ENCODE data around the gene TMEM106B. TPM values are rescaled to one million over a fixed set of nuclear protein-coding genes. Genes with fewer than 3 reads are reported as not detected.

The TMEM106B gene
- total and polyA plus RNA-seq, 2 of the 8 experiments (the other 6 are each of a cell fraction or from before 2014, with no cell fraction given) = 16.0 to 29.1 TPM

DNA sequence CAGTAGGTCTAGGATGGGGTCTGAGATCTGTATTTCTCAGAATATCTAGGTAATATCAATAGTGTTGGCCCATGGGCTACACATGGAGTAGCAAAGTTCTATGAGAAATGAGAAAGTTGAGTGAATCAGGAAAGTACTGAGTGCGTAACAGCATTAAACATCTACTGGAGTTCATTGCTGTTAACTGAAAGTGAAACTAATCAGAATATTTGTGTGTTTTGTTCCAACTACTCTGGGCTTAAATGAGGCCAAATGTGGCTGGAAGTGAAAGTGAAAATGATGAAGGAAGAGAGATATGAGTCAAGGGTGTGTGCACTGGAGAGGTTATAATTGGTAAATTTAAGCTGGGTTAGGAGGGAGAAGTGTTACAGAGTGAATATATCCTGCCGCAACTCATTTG is 46.5 kb downstream of the TMEM106B start:
- FAIRE-seq (no peak), DNase-seq (ENCODE audit: low read depth in 1 of 2, low spot score in 2 of 2) (no peak)
- 0 out of 2 replicates have a peak overlapping the region, but pooled peaks have one; percentile 49 for H2AFZ ChIP-seq (ENCODE audit: low read length)
- H4K8ac ChIP-seq (ENCODE audit: extremely low read depth, insufficient read depth, low read length) = no peak overlapping the region
- no peaks in the 10 kb centered on the region for H3K36me3 ChIP-seq (ENCODE audit: control insufficient read depth in 2 of 4, insufficient read depth in 4 of 4, low read length in 3 of 4)
- H3K56ac ChIP-seq (replicated peaks; ENCODE audit: insufficient read length, low read depth, low read length) = no peak overlapping the region
- POLR2A ChIA-PET (ENCODE audit: partially characterized antibody) = interaction anchor here (0.8 kb wide), 1 partner anchor 9 kb away, joined by 3 read pairs; no protein-coding TSS in a partner anchor
- H3K23ac ChIP-seq (ENCODE audit: insufficient read length) = no peak overlapping the region
- H3K14ac ChIP-seq (ENCODE audit: insufficient read length) = no peak overlapping the region
- CTCF ChIA-PET (ENCODE audit: partially characterized antibody) = interaction anchor here (2.7 kb wide), 1 partner anchor 13 kb away, joined by 6 read pairs; no protein-coding TSS in a partner anchor
- no peak overlapping the region for H2BK15ac ChIP-seq (ENCODE audit: low read length)
- H3K9me3 ChIP-seq (ENCODE audit: insufficient read depth in 2 of 2, low read depth in 1 of 2, low read length in 1 of 2) = no peaks in the 10 kb centered on the region; a peak in 1 of 4 replicates
- 89% methylated on average over 2 of the region's 2 CpGs; no CpG with 5 or more reads in 1 of the 2 experiments for WGBS, 2 experiments (ENCODE audit: extremely low coverage in 1 of 2, insufficient coverage in 1 of 2, insufficient read length in 1 of 2, insufficient replicate concordance in 2 of 2, low coverage in 1 of 2, low lambda C conversion rate in 2 of 2, missing lambda C conversion rate in 1 of 2)
- H4K91ac ChIP-seq (replicated peaks; ENCODE audit: insufficient read length, low read length) = no peak overlapping the region
- no peak overlapping the region for H3K4ac ChIP-seq (replicated peaks; ENCODE audit: insufficient read length, low read depth, low read length)
- no peak overlapping the region for H3K4me2 ChIP-seq (ENCODE audit: insufficient read depth in 1 of 2, low read depth in 2 of 2, low read length in 2 of 2)
- H3K4me1 ChIP-seq (replicated peaks in 1 of 4; ENCODE audit: control insufficient read depth in 3 of 4, insufficient read depth in 4 of 4, low read length in 3 of 4) = no peaks in the 10 kb centered on the region
- no peak overlapping the region for H2BK5ac ChIP-seq (ENCODE audit: low read depth, low read length)
- H2BK12ac ChIP-seq (ENCODE audit: low read depth, low read length) = no peak overlapping the region
- H3K79me2 ChIP-seq (ENCODE audit: control insufficient read depth in 1 of 2, insufficient read depth in 2 of 2, low read length in 2 of 2) = no peaks in the 10 kb centered on the region
- no peak overlapping the region for H3K27ac ChIP-seq (ENCODE audit: low read depth, low read length)
- H3K27me3 ChIP-seq (replicated peaks in 1 of 4; ENCODE audit: control insufficient read depth in 3 of 4, extremely low read depth in 1 of 4, insufficient read depth in 3 of 4, low read length in 3 of 4) = no peaks in the 10 kb centered on the region
- no peaks in the 10 kb centered on the region for H4K20me1 ChIP-seq (replicated peaks in 1 of 2; ENCODE audit: control insufficient read depth in 1 of 2, insufficient read depth in 2 of 2, low read length in 2 of 2)
- no peak overlapping the region for H3K9ac ChIP-seq (replicated peaks in 1 of 4; ENCODE audit: extremely low read depth in 1 of 4, low read depth in 3 of 4, low read length in 3 of 4)
- no peak overlapping the region for H2BK120ac ChIP-seq (replicated peaks; ENCODE audit: low read depth, low read length)
- no peaks in the 10 kb centered on the region for H3K23me2 ChIP-seq (ENCODE audit: low read depth, low read length)
- no peak overlapping the region for H2BK20ac ChIP-seq (ENCODE audit: low read length)
- no peak overlapping the region for H3K18ac ChIP-seq (ENCODE audit: extremely low read depth, low read length)
- H4K5ac ChIP-seq (ENCODE audit: insufficient read length, low read depth, low read length) = no peak overlapping the region
- no peaks in the 10 kb centered on the region for H3K79me1 ChIP-seq (ENCODE audit: low read depth, low read length)
- no peak overlapping the region for H3K4me3 ChIP-seq (ENCODE audit: extremely low read depth in 1 of 4, insufficient read depth in 2 of 4, low read depth in 3 of 4, low read length in 4 of 4)
- no peak overlapping the region for H2AK5ac ChIP-seq (ENCODE audit: low read depth, low read length)
- TF ChIP-seq BCL11A (IDR thresholded peaks at IDR 0.05; ENCODE audit: low read depth in 2 of 2, low read length in 2 of 2) = no peak
- no peak for TF ChIP-seq POLR2AphosphoS5 (IDR thresholded peaks at IDR 0.05; ENCODE audit: low read depth, low read length)
- TF ChIP-seq EP300 (IDR thresholded peaks at IDR 0.05; ENCODE audit: borderline replicate concordance in 1 of 2, low read depth in 2 of 2, low read length in 2 of 2) = no peak
- no peak for TF ChIP-seq YY1 (IDR thresholded peaks at IDR 0.05; ENCODE audit: low read depth, low read length)
- no peak for TF ChIP-seq ZNF274 (IDR thresholded peaks at IDR 0.05; ENCODE audit: borderline replicate concordance, extremely low read depth, low read length)
- no peak for TF ChIP-seq GTF2F1 (IDR thresholded peaks at IDR 0.05; ENCODE audit: borderline replicate concordance, low read depth, low read length)
- no peak for TF ChIP-seq NANOG (IDR thresholded peaks at IDR 0.05; ENCODE audit: insufficient read depth, low read depth, low read length, poor library complexity, severe bottlenecking)

All from H1 (cell line).